ENCODE data around the gene CD300H.

- TF ChIP-seq CTCF (IDR thresholded peaks at IDR 0.05) (no peak), POLR2AphosphoS5 (IDR thresholded peaks at IDR 0.05) (no peak), POLR2A (IDR thresholded peaks at IDR 0.05) (no peak)
Measured at GRCh38 chr17:74547264-74547663, 20.0 kb downstream of the CD300H start.

Measured in prostate gland (tissue), 2 donors.